Ovary (tissue), 3 donors: ENCODE data around the gene IL1R2.

Source experiments
- EP300 ChIP-seq: sonication (generic); formaldehyde crosslinking; IDR thresholded peaks from one replicate; pipeline ENCODE4 v1.6.1; 2017; ENCODE audit warnings: antibody characterized with exemption
- POLR2A ChIP-seq: fragments of 450-650 bp; IDR thresholded peaks from one replicate; pipeline ENCODE4 v1.6.1; 2017; ENCODE audit warnings: antibody characterized with exemption, mild to moderate bottlenecking, moderate library complexity
- TF ChIP-seq, protein P1 (sequence below), 3 donors: fragments of 450-650 bp in 2 of 3; fragments of 200-600 bp in 1 of 3; IDR thresholded peaks; one replicate each; pipeline versions ENCODE4 v1.5.1 to v1.8.0; 2016 to 2022; ENCODE audit warnings: antibody characterized with exemption in 3 of 3, mild to moderate bottlenecking in 1 of 3
- donor health status: DM: no; HTN: no; CAD: no.

DNA sequence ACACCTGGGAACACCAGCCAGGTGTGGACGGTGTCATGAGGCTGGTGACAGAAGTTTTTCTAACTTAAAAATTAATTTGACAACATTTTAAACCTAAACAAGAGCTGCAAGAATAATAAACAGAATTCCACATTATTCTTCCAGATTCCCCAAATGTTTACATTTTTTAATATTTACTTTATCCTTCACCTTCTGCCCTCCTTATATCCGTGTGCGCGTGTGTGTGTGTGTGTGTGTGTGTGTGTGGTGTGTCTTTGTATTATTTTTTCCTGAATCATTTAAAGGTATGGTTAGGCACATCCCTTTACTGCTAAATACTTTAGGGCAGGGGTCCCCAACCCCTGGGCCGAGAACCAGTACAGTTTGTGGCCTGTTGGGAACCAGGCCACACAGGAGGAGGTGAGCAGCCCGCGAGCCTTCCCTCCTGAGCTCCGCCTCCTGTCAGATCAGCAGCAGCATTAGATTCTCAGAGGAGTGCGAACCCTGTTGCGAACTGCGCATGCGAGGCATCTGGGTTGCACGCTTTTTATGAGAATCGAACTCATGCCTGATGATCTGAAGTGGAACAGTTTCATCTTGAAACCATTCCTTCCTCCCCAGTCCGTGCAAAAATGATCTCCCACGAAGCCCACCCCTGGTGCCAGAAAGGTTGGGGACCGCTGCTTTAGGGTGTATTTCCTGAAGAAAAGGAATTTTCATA is 16.4 kb upstream of the IL1R2 start:
- TF ChIP-seq, protein P1, sequence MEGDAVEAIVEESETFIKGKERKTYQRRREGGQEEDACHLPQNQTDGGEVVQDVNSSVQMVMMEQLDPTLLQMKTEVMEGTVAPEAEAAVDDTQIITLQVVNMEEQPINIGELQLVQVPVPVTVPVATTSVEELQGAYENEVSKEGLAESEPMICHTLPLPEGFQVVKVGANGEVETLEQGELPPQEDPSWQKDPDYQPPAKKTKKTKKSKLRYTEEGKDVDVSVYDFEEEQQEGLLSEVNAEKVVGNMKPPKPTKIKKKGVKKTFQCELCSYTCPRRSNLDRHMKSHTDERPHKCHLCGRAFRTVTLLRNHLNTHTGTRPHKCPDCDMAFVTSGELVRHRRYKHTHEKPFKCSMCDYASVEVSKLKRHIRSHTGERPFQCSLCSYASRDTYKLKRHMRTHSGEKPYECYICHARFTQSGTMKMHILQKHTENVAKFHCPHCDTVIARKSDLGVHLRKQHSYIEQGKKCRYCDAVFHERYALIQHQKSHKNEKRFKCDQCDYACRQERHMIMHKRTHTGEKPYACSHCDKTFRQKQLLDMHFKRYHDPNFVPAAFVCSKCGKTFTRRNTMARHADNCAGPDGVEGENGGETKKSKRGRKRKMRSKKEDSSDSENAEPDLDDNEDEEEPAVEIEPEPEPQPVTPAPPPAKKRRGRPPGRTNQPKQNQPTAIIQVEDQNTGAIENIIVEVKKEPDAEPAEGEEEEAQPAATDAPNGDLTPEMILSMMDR (IDR thresholded peaks at IDR 0.05) = no peak
- no peak for TF ChIP-seq EP300
- TF ChIP-seq POLR2A = no peak
